Suppressor macrophage treated with lipopolysaccharide for 1 hour (primary cell): ENCODE measurements around the gene PLK4.
"Not testable (repeated sequence)": the region's sequence is repeated elsewhere in the genome, so short reads cannot be mapped to it uniquely, and the experiment has no call there.

Source experiments
- DNase-seq, 3 donors: peaks; one replicate each; pipeline ENCODE4 v3.0.0-alpha.2; 2020 to 2022

Gene PLK4

GRCh38 chr4:127917151-127917550, 36.5 kb downstream of the PLK4 start:
- DNase-seq = no peak

- no peak for DNase-seq
Observed at GRCh38 chr4:127920521-127920920, 39.8 kb downstream of the PLK4 start.

GRCh38 chr4:127922226-127922625, 41.5 kb downstream of the PLK4 start:
- DNase-seq = no peak

- not testable (repeated sequence) for DNase-seq
Observed at GRCh38 chr4:127925720-127926119, 45.0 kb downstream of the PLK4 start.

GRCh38 chr4:127930175-127930574, 49.5 kb downstream of the PLK4 start:
- DNase-seq = no peak

GRCh38 chr4:127931836-127932235, 51.1 kb downstream of the PLK4 start:
- not testable (repeated sequence) for DNase-seq

- no peak for DNase-seq
Observed at GRCh38 chr4:127936974-127937373, 56.3 kb downstream of the PLK4 start.
